GM06990 (cell line): ENCODE results near the gene IRX6.

Source experiments
- DNase-seq: peaks from one replicate; pipeline ENCODE4 v3.0.0-alpha.2; 2011; ENCODE audit not compliant: insufficient read length; ENCODE audit errors: extremely low read depth
- H3K27me3 ChIP-seq: replicated peaks from 2 replicates; pipeline ENCODE4 v1.6.0; 2011; ENCODE audit warnings: low read length; ENCODE audit not compliant: control insufficient read depth, insufficient read depth
- H3K36me3 ChIP-seq: 2 replicates; pipeline ENCODE4 v1.5.1; 2011; ENCODE audit warnings: low read length; ENCODE audit not compliant: control insufficient read depth, insufficient read depth
- H3K4me3 ChIP-seq: replicated peaks from 2 replicates; pipeline ENCODE4 v1.5.1; 2011; ENCODE audit warnings: low read depth, mild to moderate bottlenecking, control low read depth, low read length
- TF ChIP-seq, protein P1 (sequence below): IDR thresholded peaks from 2 replicates; pipeline ENCODE4 v1.5.1; 2011; ENCODE audit warnings: low read length, control low read depth, mild to moderate bottlenecking, inconsistent platforms; ENCODE audit not compliant: insufficient read depth, poor library complexity, severe bottlenecking

Gene IRX6

GRCh38 chr16:55279598-55279997 lies 44.4 kb upstream of the IRX6 start:
- H3K4me3 ChIP-seq: no peak overlapping the region
- no peak for DNase-seq
- no peaks in the 10 kb centered on the region; the same call in 1 of the 2 replicates for H3K27me3 ChIP-seq
- TF ChIP-seq, protein P1, sequence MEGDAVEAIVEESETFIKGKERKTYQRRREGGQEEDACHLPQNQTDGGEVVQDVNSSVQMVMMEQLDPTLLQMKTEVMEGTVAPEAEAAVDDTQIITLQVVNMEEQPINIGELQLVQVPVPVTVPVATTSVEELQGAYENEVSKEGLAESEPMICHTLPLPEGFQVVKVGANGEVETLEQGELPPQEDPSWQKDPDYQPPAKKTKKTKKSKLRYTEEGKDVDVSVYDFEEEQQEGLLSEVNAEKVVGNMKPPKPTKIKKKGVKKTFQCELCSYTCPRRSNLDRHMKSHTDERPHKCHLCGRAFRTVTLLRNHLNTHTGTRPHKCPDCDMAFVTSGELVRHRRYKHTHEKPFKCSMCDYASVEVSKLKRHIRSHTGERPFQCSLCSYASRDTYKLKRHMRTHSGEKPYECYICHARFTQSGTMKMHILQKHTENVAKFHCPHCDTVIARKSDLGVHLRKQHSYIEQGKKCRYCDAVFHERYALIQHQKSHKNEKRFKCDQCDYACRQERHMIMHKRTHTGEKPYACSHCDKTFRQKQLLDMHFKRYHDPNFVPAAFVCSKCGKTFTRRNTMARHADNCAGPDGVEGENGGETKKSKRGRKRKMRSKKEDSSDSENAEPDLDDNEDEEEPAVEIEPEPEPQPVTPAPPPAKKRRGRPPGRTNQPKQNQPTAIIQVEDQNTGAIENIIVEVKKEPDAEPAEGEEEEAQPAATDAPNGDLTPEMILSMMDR: no peak
- H3K36me3 ChIP-seq: no peaks in the 10 kb centered on the region

GRCh38 chr16:55280587-55280986 lies 43.4 kb upstream of the IRX6 start:
- no peaks in the 10 kb centered on the region for H3K36me3 ChIP-seq
- no peaks in the 10 kb centered on the region for H3K27me3 ChIP-seq
- no peak for DNase-seq
- H3K4me3 ChIP-seq: no peak overlapping the region
- TF ChIP-seq, protein P1: no peak

- no peak overlapping the region for H3K4me3 ChIP-seq
- H3K27me3 ChIP-seq: no peaks in the 10 kb centered on the region
- no peaks in the 10 kb centered on the region for H3K36me3 ChIP-seq
- TF ChIP-seq, protein P1: no peak
- no peak for DNase-seq
Observed at GRCh38 chr16:55282441-55282840, 41.6 kb upstream of the IRX6 start.

GRCh38 chr16:55283812-55284717 lies 39.9 kb upstream of the IRX6 start:
- Histone ChIP-seq H3K27me3 (no peaks in the 10 kb centered on the region), H3K4me3 (no peak overlapping the region), H3K36me3 (no peaks in the 10 kb centered on the region)
- TF ChIP-seq, protein P1: no peak
- no peak for DNase-seq

- Histone ChIP-seq H3K27me3 (no peaks in the 10 kb centered on the region), H3K4me3 (no peak overlapping the region), H3K36me3 (no peaks in the 10 kb centered on the region)
- DNase-seq: no peak
- TF ChIP-seq, protein P1: no peak
Observed at GRCh38 chr16:55284718-55285099, 39.3 kb upstream of the IRX6 start.

DNA sequence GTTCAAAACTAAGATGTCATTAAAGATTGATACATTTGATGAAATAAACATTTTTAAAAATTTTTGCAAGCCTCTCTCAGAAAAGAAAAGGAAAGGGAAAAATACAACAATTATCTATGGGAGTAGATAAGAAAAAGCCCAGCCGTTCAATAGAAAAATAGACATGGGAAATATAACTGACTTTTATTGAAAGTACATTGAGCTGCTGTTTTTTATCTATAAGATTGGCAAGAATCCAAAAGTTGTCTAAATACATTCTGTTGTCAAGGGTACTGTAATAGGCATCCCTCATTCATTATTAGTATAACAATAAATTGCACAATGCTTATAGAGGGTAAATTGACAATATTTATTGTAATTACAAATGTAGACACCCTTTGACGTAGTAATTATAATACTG lies 38.4 kb upstream of the IRX6 start:
- Histone ChIP-seq H3K36me3 (no peaks in the 10 kb centered on the region), H3K27me3 (no peaks in the 10 kb centered on the region), H3K4me3 (no peak overlapping the region)
- DNase-seq: no peak
- TF ChIP-seq, protein P1: no peak
